Fibroblast of the aortic adventitia (primary cell): Measurements from ENCODE around the gene TEAD1. TPM values are rescaled to one million over a fixed set of nuclear protein-coding genes. Genes with fewer than 3 reads are reported as not detected.
A peak's percentile ranks its signal among the peaks of the same experiment; 100 is the strongest.

Source experiments
- DNase-seq: peaks from one replicate; pipeline ENCODE4 v3.0.0-alpha.2; 2010; ENCODE audit warnings: low read depth
- H3K4me3 ChIP-seq: 2 replicates; pipeline ENCODE4 v1.5.1; 2011; ENCODE audit warnings: low read depth, mild to moderate bottlenecking, control low read depth, low read length, moderate library complexity
- CTCF ChIP-seq: IDR thresholded peaks from 2 replicates; pipeline ENCODE4 v1.5.1; 2011; ENCODE audit warnings: mild to moderate bottlenecking, low read length, control low read depth, inconsistent platforms; ENCODE audit not compliant: insufficient read depth
- total RNA-seq: library from RNA; depleted of rRNA; stranded (reverse); fragments of >200 nt; gene quantifications from 2 replicates; pipeline ENCODE4 v1.2.3, GENCODE V29; 2012; ENCODE audit warnings: low replicate concordance

The TEAD1 gene
- total RNA-seq, 1 donor = 117 TPM

GRCh38 chr11:12824281-12825041 is 150.2 kb downstream of the TEAD1 start:
- DNase-seq = no peak
- no peak for TF ChIP-seq CTCF
- no peak overlapping the region for H3K4me3 ChIP-seq

DNA sequence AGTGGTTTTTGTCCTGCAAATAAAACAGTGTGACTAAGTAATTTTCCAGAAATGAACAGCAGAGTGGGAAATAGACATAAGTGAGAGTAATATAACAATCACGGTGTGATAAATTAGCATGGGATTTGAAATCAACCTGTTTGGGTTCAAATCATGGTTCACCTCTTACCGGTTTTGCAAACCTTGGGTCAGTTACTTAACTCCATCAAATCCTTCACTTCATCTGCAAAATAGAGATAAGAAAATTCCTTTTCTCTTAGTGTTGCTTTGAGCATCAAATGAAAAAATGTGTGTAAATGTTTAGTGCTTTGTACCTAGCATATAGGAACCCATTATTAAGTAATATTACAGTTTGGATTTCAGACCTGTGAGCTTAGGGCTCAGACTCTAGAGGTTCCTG is 152.2 kb downstream of the TEAD1 start:
- no peak overlapping the region for H3K4me3 ChIP-seq
- no peak for TF ChIP-seq CTCF

GRCh38 chr11:12827369-12827768 is 153.1 kb downstream of the TEAD1 start:
- DNase-seq = no peak
- peak overlapping the region; percentile 65 for H3K4me3 ChIP-seq
- TF ChIP-seq CTCF = no peak

More for the DNA sequence above, 152.2 kb downstream of the TEAD1 start:
- no peak for DNase-seq

DNA sequence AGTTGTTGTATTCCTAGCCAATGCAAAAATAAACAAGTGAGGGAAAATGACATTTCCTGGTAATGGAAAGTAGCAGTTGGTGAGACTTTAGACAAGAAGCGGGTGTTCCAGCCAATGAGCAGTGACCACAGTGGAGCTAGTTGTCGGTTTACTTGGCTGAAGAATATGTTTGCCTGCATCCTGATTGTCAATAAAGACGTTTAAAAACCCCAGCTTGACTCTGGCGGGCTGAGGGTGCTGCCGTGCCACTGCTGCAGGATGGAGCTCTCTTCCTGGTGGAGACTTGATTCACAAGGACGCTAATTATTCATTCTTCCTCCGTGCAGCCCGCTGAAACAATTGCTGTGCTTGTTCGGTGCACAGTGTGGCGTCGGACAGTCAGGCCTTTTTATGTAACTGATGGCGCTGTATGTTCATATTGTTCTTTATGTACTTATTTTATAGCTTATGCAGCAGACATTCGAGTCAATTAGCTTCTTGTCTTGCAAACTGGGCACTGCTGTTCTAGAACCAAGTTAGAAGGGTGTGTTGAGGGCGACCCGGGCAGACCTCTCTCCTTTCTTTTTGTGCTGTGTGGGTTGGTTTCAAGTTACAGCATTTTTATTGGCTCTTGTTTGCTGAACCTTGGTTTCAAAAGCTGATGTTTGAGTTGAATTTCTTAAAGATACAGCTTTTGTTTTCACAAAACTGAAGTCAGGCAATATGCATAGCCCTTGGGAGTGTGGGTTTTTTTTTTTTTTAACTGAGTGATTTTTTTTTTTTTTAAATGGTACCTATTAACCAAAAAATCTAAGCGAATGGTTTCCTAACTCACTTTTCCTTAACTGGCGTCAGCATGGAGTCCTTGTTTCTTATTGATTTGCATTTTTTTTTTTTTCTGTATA is 153.9 kb downstream of the TEAD1 start:
- H3K4me3 ChIP-seq = peak overlapping the region; percentile 65
- TF ChIP-seq CTCF = no peak
- peak; percentile 85 for DNase-seq

- TF ChIP-seq CTCF = no peak
- no peak for DNase-seq
- H3K4me3 ChIP-seq = peak overlapping the region; percentile 65
These were observed 154.9 kb downstream of the TEAD1 start for GRCh38 chr11:12829131-12829530.

DNA sequence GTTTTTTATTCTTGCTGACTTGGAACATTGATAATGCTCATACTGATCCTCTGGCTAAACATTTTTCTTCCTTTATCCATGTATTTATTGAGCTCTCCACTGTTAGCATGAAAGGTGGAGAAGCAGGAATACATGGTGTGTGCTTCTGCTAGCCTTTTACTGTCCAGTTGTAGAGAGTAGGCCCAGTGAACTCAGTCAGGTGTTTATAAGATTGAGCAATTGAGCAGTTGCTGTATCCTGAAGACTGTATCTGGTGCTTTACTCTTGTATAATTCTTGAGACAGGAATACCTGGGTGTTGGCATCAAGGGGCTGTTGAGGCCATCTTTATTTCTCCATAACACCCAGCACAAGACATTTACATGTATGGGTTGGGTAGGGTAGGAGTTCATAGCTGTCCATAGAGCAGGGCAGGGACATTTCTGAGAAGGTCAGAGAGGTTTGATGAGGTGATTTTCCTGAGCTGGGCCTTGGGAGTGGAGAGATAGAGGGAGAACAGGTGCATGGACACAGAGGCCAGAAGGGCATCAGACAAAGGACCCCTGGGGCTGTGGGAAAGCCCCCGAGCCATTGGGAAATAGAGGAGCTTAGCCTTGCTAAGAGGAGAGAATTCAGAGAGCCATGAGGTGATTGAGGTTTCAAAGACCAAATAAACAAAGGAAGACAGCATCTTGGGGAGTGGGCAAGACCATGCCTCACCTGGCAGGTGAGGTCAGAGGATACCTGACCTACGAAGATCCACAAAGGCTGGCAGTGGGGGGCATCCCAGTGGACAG is 155.5 kb downstream of the TEAD1 start:
- TF ChIP-seq CTCF = no peak
- no peak for DNase-seq
- no peak overlapping the region for H3K4me3 ChIP-seq
